Endothelial cell of umbilical vein (primary cell): Measurements from ENCODE around the gene RNF186. TPM values are rescaled to one million over a fixed set of nuclear protein-coding genes. Genes with fewer than 3 reads are reported as not detected.

Experiments
- BruUV-seq: library from RNA; stranded (reverse); fragments of 400-500 nt; replicated peaks from 2 replicates; lab custom pipeline; 2021; lab: Mats Ljungman, UMichigan
- CTCF ChIA-PET: fragments of 300-600, 350-600 bp; sonication (Branson Sonifier 250); formaldehyde crosslinking; loops from one replicate; lab custom pipeline; 2021; ENCODE audit warnings: antibody characterized with exemption, inconsistent platforms; lab: Charles Lee
- POLR2A ChIA-PET: fragments of 300-600, 350-600 bp; sonication (Branson Sonifier 250); formaldehyde crosslinking; loops from one replicate; lab custom pipeline; 2021; ENCODE audit warnings: antibody characterized with exemption, inconsistent platforms; lab: Charles Lee
- DNase-seq: peaks from one replicate; pipeline ENCODE4 v3.0.0-alpha.2; 2011; ENCODE audit warnings: low read depth, low spot score
- FAIRE-seq: peaks from 2 replicates; lab custom pipeline; 2011; peaks lifted over from hg19 to GRCh38; lab: Jason Lieb, UNC
- H2AFZ ChIP-seq: 2 replicates; pipeline ENCODE4 v1.6.0; 2012; ENCODE audit warnings: low read depth, low read length, control low read depth, inconsistent platforms
- H3K27ac ChIP-seq: 2 replicates; pipeline ENCODE4 v1.5.1; 2011; ENCODE audit warnings: low read depth, mild to moderate bottlenecking, control low read depth, low read length, moderate library complexity; ENCODE audit not compliant: insufficient read depth
- H3K27me3 ChIP-seq, 2 experiments: 2 replicates each; pipeline versions ENCODE4 v1.6.0 to v1.6.1; 2011; ENCODE audit warnings: low read length in 2 of 2, mixed read lengths in 1 of 2; ENCODE audit not compliant: control insufficient read depth in 2 of 2, insufficient read depth in 2 of 2
- H3K36me3 ChIP-seq, 2 experiments: 2 replicates in 1 of 2; 3 replicates in 1 of 2; pipeline ENCODE4 v1.5.1; 2011; ENCODE audit warnings: low read length in 2 of 2, mild to moderate bottlenecking in 1 of 2, moderate library complexity in 1 of 2; ENCODE audit not compliant: control insufficient read depth in 2 of 2, insufficient read depth in 2 of 2; ENCODE audit errors: extremely low read depth in 1 of 2
- H3K4me1 ChIP-seq: 3 replicates; pipeline ENCODE4 v1.5.1; 2011; ENCODE audit warnings: mild to moderate bottlenecking, low read length; ENCODE audit not compliant: control insufficient read depth, insufficient read depth; ENCODE audit errors: extremely low read depth
- H3K4me2 ChIP-seq: 2 replicates; pipeline ENCODE4 v1.6.1; 2011; ENCODE audit warnings: low read length, control low read depth, mixed read lengths; ENCODE audit not compliant: insufficient read depth
- H3K4me3 ChIP-seq, 3 experiments: fragments of 200-600 bp in 1 of 3; sonication (generic), shearing (Covaris generic) in 1 of 3; replicated peaks in 1 of 3; 2 replicates each; pipeline ENCODE4 v1.5.1; 2011 to 2016; ENCODE audit warnings: control low read depth in 3 of 3, low read length in 3 of 3, mild to moderate bottlenecking in 2 of 3, inconsistent platforms in 1 of 3, low read depth in 1 of 3, moderate library complexity in 1 of 3; ENCODE audit not compliant: insufficient read depth in 1 of 3
- H3K79me2 ChIP-seq: 2 replicates; pipeline ENCODE4 v1.6.0; 2012; ENCODE audit warnings: low read length, inconsistent platforms; ENCODE audit not compliant: control insufficient read depth, insufficient read depth
- H3K9ac ChIP-seq: replicated peaks from 2 replicates; pipeline ENCODE3; 2011; ENCODE audit warnings: low read length, control low read depth; ENCODE audit not compliant: insufficient read depth; ENCODE audit errors: extremely low read depth
- H3K9me1 ChIP-seq: replicated peaks from 3 replicates; pipeline ENCODE4 v1.6.0; 2011; ENCODE audit warnings: mild to moderate bottlenecking, low read length; ENCODE audit not compliant: control insufficient read depth, insufficient read depth; ENCODE audit errors: extremely low read depth
- H3K9me3 ChIP-seq: replicated peaks from 2 replicates; pipeline ENCODE4 v1.5.1; 2012; ENCODE audit warnings: low read length, inconsistent platforms; ENCODE audit not compliant: control insufficient read depth, insufficient read depth
- H4K20me1 ChIP-seq: replicated peaks from 2 replicates; pipeline ENCODE3; 2011; ENCODE audit warnings: mild to moderate bottlenecking, low read length; ENCODE audit not compliant: control insufficient read depth, insufficient read depth; ENCODE audit errors: extremely low read depth
- CTCF ChIP-seq, 2 donors: IDR thresholded peaks; 1 replicate in 1 of 2; 2 replicates in 1 of 2; pipeline ENCODE4 v1.5.1; 2011; ENCODE audit warnings: low read length in 2 of 2, mild to moderate bottlenecking in 2 of 2, moderate library complexity in 2 of 2, control low read depth in 1 of 2, inconsistent platforms in 1 of 2, low read depth in 1 of 2; ENCODE audit not compliant: insufficient read depth in 1 of 2; ENCODE audit errors: extremely low read depth in 1 of 2
- EZH2 ChIP-seq: IDR thresholded peaks from 2 replicates; pipeline ENCODE4 v1.6.1; 2012; ENCODE audit warnings: borderline replicate concordance, low read depth, mild to moderate bottlenecking, moderate library complexity, low read length, inconsistent platforms; ENCODE audit not compliant: severe bottlenecking
- FOS ChIP-seq: IDR thresholded peaks from 2 replicates; pipeline ENCODE4 v1.6.1; 2011; ENCODE audit warnings: mild to moderate bottlenecking, low read length, moderate library complexity, borderline replicate concordance; ENCODE audit not compliant: insufficient read depth
- GATA2 ChIP-seq: IDR thresholded peaks from 2 replicates; pipeline ENCODE4 v1.7.0; 2011; ENCODE audit warnings: low read depth, mild to moderate bottlenecking, moderate library complexity, mixed read lengths, low read length; ENCODE audit not compliant: insufficient read length, insufficient read depth
- JUN ChIP-seq: IDR thresholded peaks from 2 replicates; pipeline ENCODE4 v1.6.1; 2011; ENCODE audit warnings: borderline replicate concordance, low read depth; ENCODE audit not compliant: insufficient read length, insufficient read depth
- MAX ChIP-seq: IDR thresholded peaks from 2 replicates; pipeline ENCODE4 v1.6.1; 2011; ENCODE audit not compliant: insufficient read depth, insufficient read length
- MYC ChIP-seq: IDR thresholded peaks from one replicate; pipeline ENCODE4 v1.6.1; 2011; ENCODE audit warnings: mild to moderate bottlenecking, low read depth, low read length
- POLR2A ChIP-seq: IDR thresholded peaks from 2 replicates; pipeline ENCODE4 v1.6.1; 2012; ENCODE audit warnings: low read depth, mild to moderate bottlenecking, control low read depth, low read length
- POLR2AphosphoS5 ChIP-seq: IDR thresholded peaks from 2 replicates; pipeline ENCODE4 v1.6.1; 2012; ENCODE audit warnings: low read depth, mild to moderate bottlenecking, control low read depth, low read length, moderate library complexity; ENCODE audit not compliant: insufficient read depth
- dilution Hi-C: fragments of 300-500 bp; cut with MboI; formaldehyde crosslinking; loops from one replicate; pipeline ENCODE4 v1.15.0; 2019; ENCODE audit warnings: low sequenced_read_pairs; ENCODE audit not compliant: extremely low pct_ligation_motif_present
- intact Hi-C: fragments of 100-400 bp; cut with micrococcal nuclease; formaldehyde crosslinking; loops from one replicate; pipeline ENCODE4 v1.10.0; 2022
- polyA plus RNA-seq, 4 experiments: library from polyadenylated mRNA; depleted of rRNA in 3 of 4; stranded (reverse) in 3 of 4; unstranded in 1 of 4; fragments of >200 nt; gene quantifications; 2 replicates each; pipeline versions ENCODE4 v1.2.1 to v1.2.3, GENCODE V29; 2011 to 2012; ENCODE audit warnings: missing spikeins in 1 of 4
- total RNA-seq: library from RNA; stranded (reverse); gene quantifications from 2 replicates; pipeline ENCODE4 v1.2.3, GENCODE V29; 2021

RNF186 gene
- total and polyA plus RNA-seq, 2 donors (not counting 3 experiments of a cell fraction or from before 2014, with no cell fraction given): not detected

- no peak for TF ChIP-seq EZH2
- no peak for TF ChIP-seq FOS
- H3K36me3 ChIP-seq: no peaks in the 10 kb centered on the region
- BruUV-seq: no TSS peak
- no peaks in the 10 kb centered on the region for H4K20me1 ChIP-seq
- H3K4me2 ChIP-seq: no peak overlapping the region
- DNase-seq (no peak), FAIRE-seq (no peak)
- no peak overlapping the region for H2AFZ ChIP-seq
- ChIA-PET CTCF (no interaction called here), POLR2A (no interaction called here)
- H3K79me2 ChIP-seq: no peaks in the 10 kb centered on the region
- dilution Hi-C loops: no loop called here
- H3K4me1 ChIP-seq: no peaks in the 10 kb centered on the region
- H3K9me1 ChIP-seq: no peaks in the 10 kb centered on the region
- H3K9ac ChIP-seq: no peak overlapping the region
- no peaks in the 10 kb centered on the region for H3K9me3 ChIP-seq
- H3K27ac ChIP-seq: no peak overlapping the region
- no peaks in the 10 kb centered on the region for H3K27me3 ChIP-seq
- no peak overlapping the region for H3K4me3 ChIP-seq
- intact Hi-C loops: no loop called here
Measured at GRCh38 chr1:19776933-19777332, 38.1 kb downstream of the RNF186 start.

GRCh38 chr1:19776287-19776686, 38.8 kb downstream of the RNF186 start:
- Histone ChIP-seq H3K9me3 (no peaks in the 10 kb centered on the region), H3K9me1 (no peaks in the 10 kb centered on the region), H3K36me3 (no peaks in the 10 kb centered on the region), H3K4me1 (no peaks in the 10 kb centered on the region), H4K20me1 (no peaks in the 10 kb centered on the region), H3K4me3 (no peak overlapping the region), H3K27ac (no peak overlapping the region), H3K27me3 (no peaks in the 10 kb centered on the region), H3K4me2 (no peak overlapping the region), H3K9ac (no peak overlapping the region), H3K79me2 (no peaks in the 10 kb centered on the region), H2AFZ (no peak overlapping the region)
- FAIRE-seq (no peak), DNase-seq (no peak)
- dilution Hi-C loops (no loop called here), intact Hi-C loops (no loop called here)
- POLR2A ChIA-PET: no interaction called here
- CTCF ChIA-PET: no interaction called here
- no TSS peak for BruUV-seq
- TF ChIP-seq CTCF (IDR thresholded peaks at IDR 0.05; ENCODE audit: extremely low read depth in 1 of 2, insufficient read depth in 1 of 2, low read depth in 1 of 2, low read length in 2 of 2): no peak
- no peak for TF ChIP-seq GATA2
- no peak for TF ChIP-seq FOS
- no peak for TF ChIP-seq MYC
- TF ChIP-seq POLR2AphosphoS5: no peak
- TF ChIP-seq MAX: no peak
- no peak for TF ChIP-seq EZH2
- no peak for TF ChIP-seq POLR2A
- no peak for TF ChIP-seq JUN
